ENCODE data around the gene SHE. TPM values are rescaled to one million over a fixed set of nuclear protein-coding genes. Genes with fewer than 3 reads are reported as not detected.

Gene SHE
- total and polyA plus RNA-seq, 2 of the 8 experiments (the other 6 are each of a cell fraction or from before 2014, with no cell fraction given), result 0.44 to 0.45 TPM

GRCh38 chr1:154551474-154551873, 49.3 kb upstream of the SHE start:
- Histone ChIP-seq H3K79me2 (ENCODE audit: control insufficient read depth in 1 of 2, insufficient read depth in 2 of 2, low read length in 2 of 2) (peaks cover 0 to 15% of the 10 kb centered on the region in 2 experiments; a peak in 2 of 4 replicates), H3K27me3 (replicated peaks in 1 of 4; ENCODE audit: control insufficient read depth in 3 of 4, extremely low read depth in 1 of 4, insufficient read depth in 3 of 4, low read length in 3 of 4) (no peaks in the 10 kb centered on the region), H3K4me2 (ENCODE audit: insufficient read depth in 1 of 2, low read depth in 2 of 2, low read length in 2 of 2) (no peak overlapping the region), H4K5ac (ENCODE audit: insufficient read length, low read depth, low read length) (no peak overlapping the region), H3K23ac (ENCODE audit: insufficient read length) (no peak overlapping the region), H3K56ac (replicated peaks; ENCODE audit: insufficient read length, low read depth, low read length) (no peak overlapping the region), H3K18ac (ENCODE audit: extremely low read depth, low read length) (no peak overlapping the region), H3K4me1 (replicated peaks in 1 of 4; ENCODE audit: control insufficient read depth in 3 of 4, insufficient read depth in 4 of 4, low read length in 3 of 4) (peaks cover 0 to 5% (median 3%) of the 10 kb centered on the region in 4 experiments; a peak in 3 of 7 replicates), H2BK12ac (ENCODE audit: low read depth, low read length) (no peak overlapping the region), H3K23me2 (ENCODE audit: low read depth, low read length) (no peaks in the 10 kb centered on the region), H3K27ac (ENCODE audit: low read depth, low read length) (no peak overlapping the region), H2BK15ac (ENCODE audit: low read length) (no peak overlapping the region), H2BK120ac (replicated peaks; ENCODE audit: low read depth, low read length) (no peak overlapping the region), H3K36me3 (ENCODE audit: control insufficient read depth in 2 of 4, insufficient read depth in 4 of 4, low read length in 3 of 4) (peaks cover 34 to 72% (median 60%) of the 10 kb centered on the region in 4 experiments), H3K79me1 (ENCODE audit: low read depth, low read length) (peaks cover 3% of the 10 kb centered on the region; the same call in 1 of the 2 replicates), H3K4ac (replicated peaks; ENCODE audit: insufficient read length, low read depth, low read length) (no peak overlapping the region), H3K9me3 (ENCODE audit: insufficient read depth in 2 of 2, low read depth in 1 of 2, low read length in 1 of 2) (no peaks in the 10 kb centered on the region), H2BK5ac (ENCODE audit: low read depth, low read length) (no peak overlapping the region), H4K91ac (replicated peaks; ENCODE audit: insufficient read length, low read length) (no peak overlapping the region), H2AK5ac (ENCODE audit: low read depth, low read length) (no peak overlapping the region), H3K14ac (ENCODE audit: insufficient read length) (no peak overlapping the region), H4K20me1 (replicated peaks in 1 of 2; ENCODE audit: control insufficient read depth in 1 of 2, insufficient read depth in 2 of 2, low read length in 2 of 2) (peaks cover 2 to 14% of the 10 kb centered on the region in 2 experiments), H4K8ac (ENCODE audit: extremely low read depth, insufficient read depth, low read length) (no peak overlapping the region), H2BK20ac (ENCODE audit: low read length) (no peak overlapping the region), H2AFZ (ENCODE audit: low read length) (no peak overlapping the region), H3K9ac (replicated peaks in 1 of 4; ENCODE audit: extremely low read depth in 1 of 4, low read depth in 3 of 4, low read length in 3 of 4) (no peak overlapping the region), H3K4me3 (ENCODE audit: extremely low read depth in 1 of 4, insufficient read depth in 2 of 4, low read depth in 3 of 4, low read length in 4 of 4) (no peak overlapping the region)
- DNase-seq (ENCODE audit: low read depth in 1 of 2, low spot score in 2 of 2) (no peak), FAIRE-seq (no peak)
- ChIA-PET POLR2A (ENCODE audit: partially characterized antibody) (no interaction called here), CTCF (ENCODE audit: partially characterized antibody) (interaction anchor here (0.6 to 2.2 kb wide), 4 partner anchors 16 to 70 kb away, joined by 3 to 9 read pairs (median 3); no protein-coding TSS in a partner anchor)
- WGBS, 2 experiments (ENCODE audit: extremely low coverage in 1 of 2, insufficient coverage in 1 of 2, insufficient read length in 1 of 2, insufficient replicate concordance in 2 of 2, low coverage in 1 of 2, low lambda C conversion rate in 2 of 2, missing lambda C conversion rate in 1 of 2), result 83% methylated on average over 3 of the region's 4 CpGs; no CpG with 5 or more reads in 1 of the 2 experiments
- no peak for TF ChIP-seq ZNF274 (IDR thresholded peaks at IDR 0.05; ENCODE audit: borderline replicate concordance, extremely low read depth, low read length)
- TF ChIP-seq RXRA (IDR thresholded peaks at IDR 0.05; ENCODE audit: insufficient read depth, low read depth, low read length), result no peak
- TF ChIP-seq PHF8 (conservative IDR thresholded peaks at IDR 0.05; ENCODE audit: low read depth, low read length), result no peak
- TF ChIP-seq CEBPB (IDR thresholded peaks at IDR 0.05; ENCODE audit: low read depth, low read length), result no peak
- no peak for TF ChIP-seq ASH2L (IDR thresholded peaks at IDR 0.05; ENCODE audit: low read length)
- no peak for TF ChIP-seq SP2 (IDR thresholded peaks at IDR 0.05; ENCODE audit: low read length)
- TF ChIP-seq POLR2AphosphoS5 (IDR thresholded peaks at IDR 0.05; ENCODE audit: low read depth, low read length), result no peak
- no peak for TF ChIP-seq EZH2 (IDR thresholded peaks at IDR 0.05; ENCODE audit: low read depth, low read length, severe bottlenecking)

Data from H1 (cell line).